OCI-LY1 (cell line): ENCODE measurements around the gene TMEM101.

Source experiments
- H2AFZ ChIP-seq: fragments of 200-600 bp; sonication (generic), shearing (Covaris generic); 2 replicates; pipeline ENCODE4 v1.6.0; 2014; ENCODE audit warnings: antibody characterized with exemption, mild to moderate bottlenecking, low read length
- H3F3A ChIP-seq: fragments of 200-600 bp; sonication (generic), shearing (Covaris generic); 2 replicates; pipeline ENCODE4 v1.6.0; 2014; ENCODE audit warnings: mild to moderate bottlenecking, antibody characterized with exemption, low read length, moderate library complexity; ENCODE audit not compliant: insufficient read depth
- H3K27ac ChIP-seq: fragments of 200-600 bp; sonication (generic); 2 replicates; pipeline ENCODE4 v1.5.1; 2014; ENCODE audit warnings: low read length, mixed run types, mild to moderate bottlenecking, low read depth; ENCODE audit not compliant: poor library complexity, severe bottlenecking
- H3K27me3 ChIP-seq: fragments of 200-600 bp; sonication (generic); 2 replicates; pipeline ENCODE4 v1.6.0; 2014; ENCODE audit warnings: antibody characterized with exemption, mild to moderate bottlenecking, low read length, moderate library complexity; ENCODE audit not compliant: insufficient read depth
- H3K36me3 ChIP-seq: fragments of 200-600 bp; sonication (generic); 2 replicates; pipeline ENCODE4 v1.6.1; 2014; ENCODE audit warnings: mild to moderate bottlenecking, antibody characterized with exemption, low read length, moderate library complexity, mixed read lengths; ENCODE audit not compliant: insufficient read depth
- H3K4me1 ChIP-seq: fragments of 200-600 bp; sonication (generic); 2 replicates; pipeline ENCODE4 v1.5.1; 2014; ENCODE audit warnings: mild to moderate bottlenecking, low read length, moderate library complexity; ENCODE audit not compliant: insufficient read depth, severe bottlenecking
- H3K4me2 ChIP-seq: fragments of 200-600 bp; sonication (generic), shearing (Covaris generic); 2 replicates; pipeline ENCODE4 v1.6.1; 2014; ENCODE audit warnings: low read length
- H3K4me3 ChIP-seq: fragments of 200-600 bp; sonication (generic); 2 replicates; pipeline ENCODE4 v1.5.1; 2014; ENCODE audit warnings: low read length, low read depth, mild to moderate bottlenecking, mixed read lengths; ENCODE audit not compliant: poor library complexity, severe bottlenecking
- H3K79me2 ChIP-seq: fragments of 200-600 bp; shearing (Covaris generic); 2 replicates; pipeline ENCODE4 v1.6.1; 2016; ENCODE audit warnings: mixed run types, low read length, mixed read lengths; ENCODE audit not compliant: insufficient read depth
- H3K9ac ChIP-seq: fragments of 200-600 bp; sonication (generic), shearing (Covaris generic); 2 replicates; pipeline ENCODE4 v1.6.1; 2014; ENCODE audit warnings: mild to moderate bottlenecking, low read length, mixed read lengths
- H3K9me2 ChIP-seq: fragments of 200-600 bp; sonication (generic), shearing (Covaris generic); 2 replicates; pipeline ENCODE4 v1.6.1; 2014; ENCODE audit warnings: low read depth, mild to moderate bottlenecking, low read length, mixed read lengths
- H3K9me3 ChIP-seq: fragments of 200-600 bp; shearing (Covaris generic); 2 replicates; pipeline ENCODE4 v1.6.1; 2014; ENCODE audit warnings: low read length, mixed read lengths
- H4K20me1 ChIP-seq: fragments of 200-600 bp; sonication (generic), shearing (Covaris generic); 2 replicates; pipeline ENCODE4 v1.6.0; 2016; ENCODE audit warnings: mild to moderate bottlenecking, low read length; ENCODE audit not compliant: insufficient read depth
- EZH2 ChIP-seq: fragments of 200-600 bp; sonication (generic), shearing (Covaris generic); IDR thresholded peaks from 2 replicates; pipeline ENCODE4 v1.8.0; 2017; ENCODE audit warnings: borderline replicate concordance, mixed run types, mild to moderate bottlenecking, antibody characterized with exemption, low read length, moderate library complexity, mixed read lengths
- TF ChIP-seq, protein P1 (sequence below): fragments of 200-600 bp; sonication (generic), shearing (Covaris generic); IDR thresholded peaks from 2 replicates; pipeline ENCODE4 v1.5.1; 2017; ENCODE audit warnings: mild to moderate bottlenecking, antibody characterized with exemption, low read length, moderate library complexity, mixed read lengths

Gene TMEM101

DNA sequence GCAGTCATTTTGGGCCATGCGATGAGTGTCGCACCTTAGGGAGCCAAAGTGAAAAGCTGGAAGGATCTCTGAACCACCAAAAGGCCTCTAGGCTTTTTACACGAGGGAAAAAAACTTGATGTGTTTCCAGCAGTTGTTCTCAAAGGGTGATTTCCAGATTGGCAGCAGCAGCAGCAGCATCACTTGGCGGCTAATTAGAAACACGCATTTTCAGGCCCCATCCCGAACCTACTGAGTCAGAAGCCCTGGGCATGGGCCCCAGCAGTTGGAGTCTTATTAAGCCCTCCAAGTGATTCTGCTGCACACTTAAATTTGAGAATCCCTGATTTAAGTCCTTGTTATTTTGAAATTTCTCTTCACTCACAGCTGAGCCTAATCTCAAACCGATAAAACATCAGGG is 35.8 kb downstream of the TMEM101 start:
- Histone ChIP-seq H3K27me3 (no peaks in the 10 kb centered on the region), H3K9me3 (no peaks in the 10 kb centered on the region), H3K4me2 (no peak overlapping the region), H3K79me2 (no peaks in the 10 kb centered on the region), H3K4me3 (no peak overlapping the region), H3K4me1 (no peaks in the 10 kb centered on the region), H3K27ac (no peak overlapping the region), H3F3A (no peaks in the 10 kb centered on the region), H3K36me3 (no peaks in the 10 kb centered on the region), H4K20me1 (no peaks in the 10 kb centered on the region), H3K9ac (no peak overlapping the region), H2AFZ (no peak overlapping the region), H3K9me2 (no peaks in the 10 kb centered on the region)
- TF ChIP-seq EZH2: no peak
- TF ChIP-seq, protein P1, sequence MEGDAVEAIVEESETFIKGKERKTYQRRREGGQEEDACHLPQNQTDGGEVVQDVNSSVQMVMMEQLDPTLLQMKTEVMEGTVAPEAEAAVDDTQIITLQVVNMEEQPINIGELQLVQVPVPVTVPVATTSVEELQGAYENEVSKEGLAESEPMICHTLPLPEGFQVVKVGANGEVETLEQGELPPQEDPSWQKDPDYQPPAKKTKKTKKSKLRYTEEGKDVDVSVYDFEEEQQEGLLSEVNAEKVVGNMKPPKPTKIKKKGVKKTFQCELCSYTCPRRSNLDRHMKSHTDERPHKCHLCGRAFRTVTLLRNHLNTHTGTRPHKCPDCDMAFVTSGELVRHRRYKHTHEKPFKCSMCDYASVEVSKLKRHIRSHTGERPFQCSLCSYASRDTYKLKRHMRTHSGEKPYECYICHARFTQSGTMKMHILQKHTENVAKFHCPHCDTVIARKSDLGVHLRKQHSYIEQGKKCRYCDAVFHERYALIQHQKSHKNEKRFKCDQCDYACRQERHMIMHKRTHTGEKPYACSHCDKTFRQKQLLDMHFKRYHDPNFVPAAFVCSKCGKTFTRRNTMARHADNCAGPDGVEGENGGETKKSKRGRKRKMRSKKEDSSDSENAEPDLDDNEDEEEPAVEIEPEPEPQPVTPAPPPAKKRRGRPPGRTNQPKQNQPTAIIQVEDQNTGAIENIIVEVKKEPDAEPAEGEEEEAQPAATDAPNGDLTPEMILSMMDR: no peak

GRCh38 chr17:43978078-43978477 is 36.7 kb downstream of the TMEM101 start:
- Histone ChIP-seq H3K4me1 (no peaks in the 10 kb centered on the region), H3K9me2 (no peaks in the 10 kb centered on the region), H4K20me1 (no peaks in the 10 kb centered on the region), H3K9me3 (no peaks in the 10 kb centered on the region), H3K79me2 (no peaks in the 10 kb centered on the region), H3K4me3 (no peak overlapping the region), H3K36me3 (no peaks in the 10 kb centered on the region), H3F3A (no peaks in the 10 kb centered on the region), H3K27me3 (no peaks in the 10 kb centered on the region), H3K9ac (no peak overlapping the region), H2AFZ (no peak overlapping the region), H3K4me2 (no peak overlapping the region), H3K27ac (no peak overlapping the region)
- TF ChIP-seq, protein P1: no peak
- no peak for TF ChIP-seq EZH2

DNA sequence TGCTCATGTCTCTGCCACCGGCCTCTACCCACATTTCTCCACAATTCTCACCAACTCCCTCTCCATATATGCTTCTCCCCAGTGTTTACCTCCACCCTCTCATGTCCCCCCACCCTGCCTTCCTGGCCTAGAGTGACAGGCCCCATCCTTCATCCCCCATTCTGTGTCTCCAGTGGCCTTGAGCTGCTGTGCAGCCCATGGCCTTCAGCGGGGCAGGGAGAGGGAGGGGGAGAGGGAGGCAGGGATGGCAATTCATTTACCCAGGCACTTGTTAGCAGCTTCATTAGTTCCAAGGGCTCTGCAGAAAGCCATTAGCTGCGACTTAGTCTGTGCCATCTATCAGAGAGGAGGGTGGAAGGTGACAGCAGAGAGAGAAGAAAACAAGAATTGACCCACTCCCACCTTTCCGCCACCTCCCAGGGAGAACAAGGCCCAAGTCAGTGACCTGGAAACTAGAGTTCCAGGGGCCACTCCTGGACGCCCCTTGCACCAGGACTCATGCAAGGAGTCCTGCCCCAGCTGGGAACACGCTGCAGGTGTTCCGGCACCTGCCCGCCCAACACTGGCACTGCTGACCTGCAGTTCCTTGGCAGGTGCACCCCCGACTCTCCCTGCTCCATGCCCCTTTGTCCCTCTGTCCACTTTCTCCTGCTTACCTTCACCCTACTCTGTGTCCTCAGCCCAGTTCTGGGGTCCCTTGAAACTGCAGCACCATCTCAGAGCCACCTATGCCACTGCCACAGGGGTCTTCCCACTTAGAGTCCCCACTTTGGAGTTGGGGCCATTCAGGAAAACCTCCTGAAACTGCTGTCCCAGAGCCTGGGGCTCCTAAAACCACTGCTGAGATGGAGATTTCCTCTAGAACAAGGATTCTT is 37.6 kb downstream of the TMEM101 start:
- H3K4me3 ChIP-seq: no peak overlapping the region
- H3K36me3 ChIP-seq: no peaks in the 10 kb centered on the region
- H3K9me2 ChIP-seq: no peaks in the 10 kb centered on the region
- H3K27me3 ChIP-seq: no peaks in the 10 kb centered on the region
- H4K20me1 ChIP-seq: no peaks in the 10 kb centered on the region
- no peak for TF ChIP-seq EZH2
- no peaks in the 10 kb centered on the region for H3K9me3 ChIP-seq
- H3F3A ChIP-seq: no peaks in the 10 kb centered on the region
- no peak overlapping the region for H3K27ac ChIP-seq
- no peaks in the 10 kb centered on the region for H3K4me1 ChIP-seq
- H3K4me2 ChIP-seq: no peak overlapping the region
- H3K79me2 ChIP-seq: no peaks in the 10 kb centered on the region
- no peak overlapping the region for H2AFZ ChIP-seq
- no peak overlapping the region for H3K9ac ChIP-seq

GRCh38 chr17:43975898-43976297 is 38.9 kb downstream of the TMEM101 start:
- Histone ChIP-seq H3K9me2 (no peaks in the 10 kb centered on the region), H3K27me3 (no peaks in the 10 kb centered on the region), H3K79me2 (no peaks in the 10 kb centered on the region), H3K27ac (no peak overlapping the region), H3F3A (no peaks in the 10 kb centered on the region), H3K4me1 (no peaks in the 10 kb centered on the region), H3K9ac (no peak overlapping the region), H2AFZ (no peak overlapping the region), H3K9me3 (no peaks in the 10 kb centered on the region), H4K20me1 (no peaks in the 10 kb centered on the region), H3K36me3 (no peaks in the 10 kb centered on the region), H3K4me3 (no peak overlapping the region), H3K4me2 (no peak overlapping the region)
- TF ChIP-seq, protein P1: no peak
- TF ChIP-seq EZH2: no peak
